GM12892 (cell line): ENCODE measurements around the gene ARHGAP26.

ENCODE experiments used
- DNase-seq: peaks from one replicate; pipeline ENCODE4 v3.0.0; 2011; ENCODE audit not compliant: insufficient read length
- FAIRE-seq: peaks from 2 replicates; lab custom pipeline; 2011; peaks lifted over from hg19 to GRCh38; lab: Jason Lieb, UNC
- POLR2A ChIP-seq: IDR thresholded peaks from 2 replicates; pipeline ENCODE4 v1.6.1; 2011; ENCODE audit warnings: low read depth, low read length, control low read depth
- POLR2AphosphoS5 ChIP-seq: IDR thresholded peaks from 2 replicates; pipeline ENCODE4 v1.6.1; 2011; ENCODE audit warnings: low read depth, low read length, control low read depth
- TAF1 ChIP-seq: IDR thresholded peaks from 2 replicates; pipeline ENCODE4 v1.6.1; 2011; ENCODE audit warnings: low read depth, mild to moderate bottlenecking, control low read depth, low read length, borderline replicate concordance

The ARHGAP26 gene

GRCh38 chr5:143073766-143074165, 303.6 kb downstream of the ARHGAP26 start:
- FAIRE-seq: no peak
- DNase-seq: no peak

GRCh38 chr5:143074414-143074996, 304.3 kb downstream of the ARHGAP26 start:
- FAIRE-seq: peak; percentile 63

More at GRCh38 chr5:143073766-143074165, 303.6 kb downstream of the ARHGAP26 start:
- TF ChIP-seq POLR2A (no peak), TAF1 (no peak), POLR2AphosphoS5 (no peak)

GRCh38 chr5:143076377-143076776, 306.2 kb downstream of the ARHGAP26 start:
- TF ChIP-seq TAF1 (no peak), POLR2A (no peak), POLR2AphosphoS5 (no peak)
- FAIRE-seq (no peak), DNase-seq (no peak)

More at GRCh38 chr5:143074414-143074996, 304.3 kb downstream of the ARHGAP26 start:
- TF ChIP-seq POLR2A: no peak
- no peak for TF ChIP-seq POLR2AphosphoS5
- no peak for TF ChIP-seq TAF1
- no peak for DNase-seq

DNA sequence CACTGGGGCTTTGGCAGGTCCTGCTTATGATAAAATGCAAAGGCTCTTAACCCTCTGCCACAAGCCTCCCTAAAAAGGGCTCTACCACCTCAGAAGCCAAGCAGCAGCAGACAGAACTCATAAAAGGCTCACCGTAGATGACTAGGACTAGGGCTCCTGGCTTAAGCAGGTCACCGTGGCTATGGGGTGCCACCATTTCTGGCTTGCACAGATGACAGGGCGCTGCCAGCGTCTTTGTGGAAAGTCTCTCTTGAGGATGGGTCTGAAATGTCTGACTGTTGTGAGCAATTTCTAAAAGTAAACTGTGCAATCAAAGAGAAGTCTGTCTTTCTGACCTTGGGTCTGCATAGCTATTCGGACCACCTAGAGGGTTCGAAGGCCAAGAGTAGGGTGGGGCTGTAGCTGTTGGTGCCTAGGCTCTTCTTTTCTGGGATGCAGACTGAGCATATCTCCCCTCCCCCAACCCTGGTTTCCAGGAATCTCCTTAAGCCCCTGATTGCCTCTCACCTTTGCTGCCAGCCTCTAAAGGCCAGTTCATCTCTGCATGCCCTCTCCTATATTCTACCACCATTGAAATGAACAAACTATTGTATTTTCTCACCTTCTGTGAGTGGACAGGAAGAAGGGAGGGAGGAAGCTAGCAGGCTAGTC, 307.4 kb downstream of the ARHGAP26 start:
- DNase-seq (no peak), FAIRE-seq (no peak)
- no peak for TF ChIP-seq POLR2A
- no peak for TF ChIP-seq POLR2AphosphoS5
- TF ChIP-seq TAF1: no peak

GRCh38 chr5:143078313-143078712, 308.1 kb downstream of the ARHGAP26 start:
- no peak for FAIRE-seq
- DNase-seq: no peak
- TF ChIP-seq POLR2A (no peak), TAF1 (no peak), POLR2AphosphoS5 (no peak)

- FAIRE-seq (no peak), DNase-seq (no peak)
- no peak for TF ChIP-seq TAF1
- TF ChIP-seq POLR2AphosphoS5: no peak
Observed at GRCh38 chr5:143078971-143079370, 308.8 kb downstream of the ARHGAP26 start.

- DNase-seq: no peak
- FAIRE-seq: no peak
- no peak for TF ChIP-seq POLR2AphosphoS5
- TF ChIP-seq POLR2A: no peak
- no peak for TF ChIP-seq TAF1
Observed at GRCh38 chr5:143080407-143080806, 310.2 kb downstream of the ARHGAP26 start.

GRCh38 chr5:143080982-143081381, 310.8 kb downstream of the ARHGAP26 start:
- FAIRE-seq (no peak), DNase-seq (no peak)
- TF ChIP-seq TAF1 (no peak), POLR2AphosphoS5 (no peak), POLR2A (no peak)

GRCh38 chr5:143083006-143083405, 312.8 kb downstream of the ARHGAP26 start:
- FAIRE-seq: no peak
- no peak for TF ChIP-seq POLR2AphosphoS5
- TF ChIP-seq TAF1: no peak
- no peak for TF ChIP-seq POLR2A
- DNase-seq: no peak

- no peak for TF ChIP-seq POLR2AphosphoS5
- TF ChIP-seq TAF1: no peak
- no peak for TF ChIP-seq POLR2A
- FAIRE-seq: no peak
- no peak for DNase-seq
Observed at GRCh38 chr5:143084407-143084806, 314.2 kb downstream of the ARHGAP26 start.

DNA sequence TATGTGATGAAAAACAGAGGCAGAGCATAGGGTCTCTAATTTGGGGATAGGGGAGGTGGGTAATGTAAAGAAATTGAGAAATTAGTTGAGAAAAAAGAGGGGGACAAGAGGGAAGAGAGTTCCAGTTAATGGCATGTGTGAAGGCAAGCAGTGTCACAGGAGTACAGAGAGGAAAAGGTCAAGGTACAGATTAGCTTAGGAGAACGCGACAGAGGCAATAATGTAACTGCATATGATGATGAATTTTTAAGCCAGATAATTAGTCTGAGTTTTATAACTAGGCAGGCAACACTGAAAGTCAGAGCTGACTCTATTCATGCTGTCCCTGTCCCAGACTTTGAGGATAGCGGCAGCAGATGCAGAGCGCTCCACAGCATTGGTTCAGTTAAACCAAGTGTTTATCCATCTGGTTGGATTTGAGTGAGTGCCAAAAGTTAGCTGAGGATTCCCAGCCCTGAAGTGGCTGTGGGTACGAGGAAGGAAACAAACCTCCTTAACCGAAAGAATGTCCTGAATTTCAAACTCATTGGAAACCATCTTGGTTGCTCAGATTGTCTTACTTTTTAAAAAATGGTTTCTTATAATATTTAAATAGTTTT, 315.2 kb downstream of the ARHGAP26 start:
- no peak for DNase-seq
- TF ChIP-seq TAF1: no peak
- TF ChIP-seq POLR2A: no peak
- TF ChIP-seq POLR2AphosphoS5: no peak
- FAIRE-seq: no peak
